ENCODE results near the gene MAF.

- no peak for TF ChIP-seq CTCF (conservative IDR thresholded peaks at IDR 0.05 in 1 of 2, IDR thresholded peaks at IDR 0.05 in 1 of 2; ENCODE audit: low read depth in 1 of 2, low read length in 2 of 2)
- TF ChIP-seq EZH2 (IDR thresholded peaks at IDR 0.05; ENCODE audit: low read length, missing control alignments): no peak
Measured at GRCh38 chr16:79639576-79640311, 39.2 kb upstream of the MAF start.
